ENCODE results near the gene RAP1GAP.

Gene RAP1GAP

GRCh38 chr1:21624571-21625389 is 44.4 kb downstream of the RAP1GAP start:
- no peak for DNase-seq

GRCh38 chr1:21623410-21623961 is 45.7 kb downstream of the RAP1GAP start:
- no peak for DNase-seq

- no peak for DNase-seq
These were observed 46.5 kb downstream of the RAP1GAP start for GRCh38 chr1:21622466-21623315.

- no peak for DNase-seq
These were observed 47.3 kb downstream of the RAP1GAP start for GRCh38 chr1:21621761-21622436.

- no peak for DNase-seq
These were observed 48.1 kb downstream of the RAP1GAP start for GRCh38 chr1:21621051-21621450.

GRCh38 chr1:21620496-21620895 is 48.7 kb downstream of the RAP1GAP start:
- no peak for DNase-seq

GRCh38 chr1:21620011-21620410 is 49.1 kb downstream of the RAP1GAP start:
- no peak for DNase-seq

GRCh38 chr1:21619375-21619947 is 49.7 kb downstream of the RAP1GAP start:
- no peak for DNase-seq

- no peak for DNase-seq
These were observed 50.4 kb downstream of the RAP1GAP start for GRCh38 chr1:21618561-21619374.

GRCh38 chr1:21618059-21618458 is 51.1 kb downstream of the RAP1GAP start:
- no peak for DNase-seq

GRCh38 chr1:21617126-21617738 is 51.9 kb downstream of the RAP1GAP start:
- no peak for DNase-seq

GRCh38 chr1:21616372-21616771 is 52.8 kb downstream of the RAP1GAP start:
- no peak for DNase-seq

- no peak for DNase-seq
These were observed 54.6 kb downstream of the RAP1GAP start for GRCh38 chr1:21614419-21615115.

GRCh38 chr1:21613072-21613867 is 55.9 kb downstream of the RAP1GAP start:
- DNase-seq: no peak

- no peak for DNase-seq
These were observed 57.1 kb downstream of the RAP1GAP start for GRCh38 chr1:21612057-21612456.

GRCh38 chr1:21610989-21611785 is 58.0 kb downstream of the RAP1GAP start:
- DNase-seq: no peak

- DNase-seq: no peak
These were observed 59.1 kb downstream of the RAP1GAP start for GRCh38 chr1:21610027-21610426.

GRCh38 chr1:21608798-21609197 is 60.4 kb downstream of the RAP1GAP start:
- DNase-seq: no peak
